WTC11 (cell line): Measurements from ENCODE around the gene CPXM1. TPM values are rescaled to one million over a fixed set of nuclear protein-coding genes. Genes with fewer than 3 reads are reported as not detected.
A peak's percentile ranks its signal among the peaks of the same experiment; 100 is the strongest.

Source experiments
- ATAC-seq: fragments of 200-7000 bp; cut with Tn5 transposase; 2 replicates; pipeline ENCODE4 v1.10.0; 2021; ENCODE audit warnings: mild to moderate bottlenecking, moderate library complexity
- CTCF ChIA-PET: fragments of 300-600 bp; sonication (Branson Sonifier 250); formaldehyde crosslinking; loops from one replicate; lab custom pipeline; 2021; ENCODE audit warnings: antibody characterized with exemption; lab: Charles Lee
- POLR2A ChIA-PET: fragments of 350-600 bp; sonication (Branson Sonifier 250); formaldehyde crosslinking; loops from one replicate; lab custom pipeline; 2021; ENCODE audit warnings: antibody characterized with exemption; lab: Charles Lee
- DNase-seq: peaks from one replicate; pipeline ENCODE4 v3.0.0; 2021; ENCODE audit warnings: low spot score
- H3K27ac Mint-ChIP-seq: 2 replicates; pipeline ENCODE4 v1.8.0; 2021; ENCODE audit warnings: mixed read lengths
- H3K27me3 Mint-ChIP-seq: 2 replicates; pipeline ENCODE4 v1.8.0; 2021; ENCODE audit warnings: low read depth, mild to moderate bottlenecking, moderate library complexity, mixed read lengths
- H3K36me3 Mint-ChIP-seq: 2 replicates; pipeline ENCODE4 v1.8.0; 2021; ENCODE audit warnings: mixed read lengths
- H3K4me1 Mint-ChIP-seq: 2 replicates; pipeline ENCODE4 v1.8.0; 2022; ENCODE audit warnings: mixed read lengths
- H3K4me3 Mint-ChIP-seq: 2 replicates; pipeline ENCODE4 v1.8.0; 2021; ENCODE audit warnings: mild to moderate bottlenecking, moderate library complexity, mixed read lengths
- H3K9me3 Mint-ChIP-seq: 2 replicates; pipeline ENCODE4 v1.8.0; 2021; ENCODE audit warnings: mixed read lengths
- AR ChIP-seq: fragments of 250-450 bp; sonication (Bioruptor Pico); IDR thresholded peaks from 2 replicates; pipeline ENCODE4 v1.9.0; 2021; ENCODE audit warnings: mild to moderate bottlenecking
- ATF1 ChIP-seq: sonication (generic); formaldehyde crosslinking; IDR thresholded peaks from 2 replicates; pipeline ENCODE4 v1.8.1; 2023; ENCODE audit warnings: mild to moderate bottlenecking, moderate library complexity, missing genetic modification reagents
- E2F5 ChIP-seq: sonication (generic); formaldehyde crosslinking; IDR thresholded peaks from 2 replicates; pipeline ENCODE4 v1.8.1; 2022; ENCODE audit warnings: mild to moderate bottlenecking, moderate library complexity, missing genetic modification reagents
- GABPB1 ChIP-seq: sonication (generic); formaldehyde crosslinking; IDR thresholded peaks from 2 replicates; pipeline ENCODE4 v1.8.1; 2023; ENCODE audit warnings: mild to moderate bottlenecking, missing genetic modification reagents
- MLX ChIP-seq: sonication (generic); formaldehyde crosslinking; IDR thresholded peaks from 2 replicates; pipeline ENCODE4 v1.8.1; 2023; ENCODE audit warnings: mild to moderate bottlenecking, missing genetic modification reagents, moderate library complexity
- NFATC4 ChIP-seq: fragments of 250-450 bp; sonication (Bioruptor Pico); IDR thresholded peaks from 2 replicates; pipeline ENCODE4 v1.9.0; 2021; ENCODE audit warnings: mild to moderate bottlenecking
- NFE2L1 ChIP-seq: sonication (generic); formaldehyde crosslinking; IDR thresholded peaks from 2 replicates; pipeline ENCODE4 v1.8.1; 2023; ENCODE audit warnings: missing genetic modification reagents
- NR3C1 ChIP-seq: sonication (generic); formaldehyde crosslinking; conservative IDR thresholded peaks from 2 replicates; pipeline ENCODE4 v1.8.1; 2023; ENCODE audit warnings: low read depth, mild to moderate bottlenecking, missing genetic modification reagents
- RELA ChIP-seq: sonication (generic); formaldehyde crosslinking; IDR thresholded peaks from 2 replicates; pipeline ENCODE4 v1.8.1; 2022; ENCODE audit warnings: missing genetic modification reagents, mild to moderate bottlenecking, borderline replicate concordance
- STAT6 ChIP-seq: sonication (generic); formaldehyde crosslinking; conservative IDR thresholded peaks from 2 replicates; pipeline ENCODE4 v1.8.1; 2023; ENCODE audit warnings: mild to moderate bottlenecking, low read depth, missing genetic modification reagents, moderate library complexity
- TEAD1 ChIP-seq: sonication (generic); formaldehyde crosslinking; IDR thresholded peaks from 2 replicates; pipeline ENCODE4 v1.8.0; 2022; ENCODE audit warnings: mild to moderate bottlenecking, missing genetic modification reagents
- TP53 ChIP-seq: sonication (generic); formaldehyde crosslinking; IDR thresholded peaks from 2 replicates; pipeline ENCODE4 v1.8.1; 2023; ENCODE audit warnings: mild to moderate bottlenecking, missing genetic modification reagents
- USF1 ChIP-seq: sonication (generic); formaldehyde crosslinking; IDR thresholded peaks from 2 replicates; pipeline ENCODE4 v1.8.0; 2022; ENCODE audit warnings: mild to moderate bottlenecking, missing genetic modification reagents
- ZNF425 ChIP-seq: fragments of 250-450 bp; sonication (Bioruptor Pico); conservative IDR thresholded peaks from 2 replicates; pipeline ENCODE4 v1.9.0; 2021; ENCODE audit warnings: mild to moderate bottlenecking
- ZNF532 ChIP-seq: fragments of 250-450 bp; sonication (Bioruptor Pico); IDR thresholded peaks from 2 replicates; pipeline ENCODE4 v1.9.0; 2021; ENCODE audit warnings: mild to moderate bottlenecking, borderline replicate concordance
- ZSCAN18 ChIP-seq: fragments of 250-450 bp; sonication (Bioruptor Pico); IDR thresholded peaks from 2 replicates; pipeline ENCODE4 v2.1.2; 2022; ENCODE audit warnings: mild to moderate bottlenecking, moderate library complexity
- total RNA-seq: library from RNA; stranded (reverse); gene quantifications from 3 replicates; pipeline ENCODE4 v1.2.3, GENCODE V29; 2021

Gene CPXM1
- total RNA-seq, 1 experiment from 2014 or later: 51.2 TPM

GRCh38 chr20:2768632-2769015 is 31.8 kb downstream of the CPXM1 start (continued):
- no peak for TF ChIP-seq AR (CRISPR knock-in tag)
- no peak for TF ChIP-seq E2F5 (CRISPR knock-in tag)

- Mint-ChIP-seq H3K4me1 (no peaks in the 10 kb centered on the region), H3K36me3 (no peaks in the 10 kb centered on the region), H3K27ac (no peak overlapping the region), H3K27me3 (peaks cover 8% of the 10 kb centered on the region; the same call in 1 of the 2 replicates), H3K4me3 (no peak overlapping the region), H3K9me3 (no peaks in the 10 kb centered on the region)
- CTCF ChIA-PET: interaction anchor here (1.7 to 2.3 kb wide), 2 partner anchors 16 to 84 kb away, joined by 6 to 9 read pairs; no protein-coding TSS in a partner anchor
- ATAC-seq: peak; percentile 39; the same call in 1 of the 2 replicates
- POLR2A ChIA-PET: no interaction called here
- DNase-seq: no peak
- TF ChIP-seq NR3C1 (CRISPR knock-in tag) (no peak), NFATC4 (no peak), USF1 (CRISPR knock-in tag) (no peak), GABPB1 (CRISPR knock-in tag) (no peak), ZNF532 (CRISPR knock-in tag) (no peak), STAT6 (CRISPR knock-in tag) (no peak), ATF1 (CRISPR knock-in tag) (no peak), TP53 (no peak), MLX (CRISPR knock-in tag) (no peak), NFE2L1 (CRISPR knock-in tag) (no peak), TEAD1 (CRISPR knock-in tag) (no peak), RELA (no peak), ZSCAN18 (CRISPR knock-in tag) (no peak), ZNF425 (CRISPR knock-in tag) (no peak)
Observed at GRCh38 chr20:2767768-2768631, 32.4 kb downstream of the CPXM1 start.
